CD4-positive, alpha-beta T cell treated with Interferon gamma for 1 hour (primary cell): Measurements from ENCODE around the gene MAP2K1.
"Not testable (repeated sequence)": the region's sequence is repeated elsewhere in the genome, so short reads cannot be mapped to it uniquely, and the experiment has no call there.

Experiments used
- DNase-seq: peaks from one replicate; pipeline ENCODE4 v3.0.0-alpha.2; 2020

MAP2K1 gene

GRCh38 chr15:66386204-66387123, at the start of gene MAP2K1:
MAP2K1 (plus strand) TSS chr15:66386912; CDS start chr15:66387348, 436 bp downstream.
- DNase-seq, result peak; percentile 97

- DNase-seq, result not testable (repeated sequence)
Observed at GRCh38 chr15:66348530-66348929, 38.2 kb upstream of the MAP2K1 start.

GRCh38 chr15:66356077-66356358, 30.7 kb upstream of the MAP2K1 start:
- DNase-seq, result no peak

DNA sequence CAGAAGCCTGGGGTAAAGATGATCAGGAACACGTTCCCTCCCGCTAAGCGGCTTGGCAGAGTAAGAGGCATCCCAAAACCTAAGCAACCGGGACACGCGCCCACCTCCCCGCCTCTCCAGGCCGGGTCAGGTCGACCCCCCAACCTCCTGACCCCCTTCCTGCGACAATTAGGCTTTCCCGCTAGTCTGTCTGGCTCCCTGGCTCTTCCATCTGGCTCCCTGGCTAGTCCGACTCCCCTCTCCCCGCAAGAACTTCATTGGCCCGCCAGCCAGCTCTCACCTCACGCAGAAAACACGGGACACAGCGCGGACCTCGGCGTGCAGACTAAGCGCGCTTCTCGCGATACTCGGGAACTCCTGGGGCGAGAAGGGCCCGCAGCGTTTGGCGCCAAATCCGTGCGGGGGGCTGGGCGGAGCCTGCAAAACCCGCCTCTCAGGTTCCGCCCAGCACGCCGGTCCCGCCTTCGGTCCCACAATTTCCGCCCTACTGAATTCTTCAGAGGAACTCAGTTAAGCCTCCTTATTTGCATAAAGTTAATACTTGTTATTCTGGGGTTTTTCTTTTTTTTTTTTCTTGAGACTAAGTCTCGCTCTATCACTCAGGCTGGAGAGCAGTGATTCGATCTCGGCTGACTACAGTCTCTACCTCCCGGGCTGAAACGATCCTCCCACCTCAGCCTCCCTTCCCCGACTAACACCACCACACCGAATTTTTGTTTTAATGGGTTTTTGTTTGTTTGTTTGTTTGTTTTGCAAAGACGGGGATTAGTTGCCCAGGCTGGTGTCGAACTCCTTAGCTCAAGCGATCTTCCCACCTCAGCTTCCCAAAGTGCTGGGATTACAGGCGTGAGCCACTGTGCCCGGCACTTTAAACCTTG, 30.1 kb upstream of the MAP2K1 start, which contains the start of gene TIPIN:
TIPIN (minus strand) TSS at position 327 of the 878 bp plus-strand sequence. CDS start 3,738 bp downstream, outside the sequence.
- DNase-seq, result peak; percentile 96

DNA sequence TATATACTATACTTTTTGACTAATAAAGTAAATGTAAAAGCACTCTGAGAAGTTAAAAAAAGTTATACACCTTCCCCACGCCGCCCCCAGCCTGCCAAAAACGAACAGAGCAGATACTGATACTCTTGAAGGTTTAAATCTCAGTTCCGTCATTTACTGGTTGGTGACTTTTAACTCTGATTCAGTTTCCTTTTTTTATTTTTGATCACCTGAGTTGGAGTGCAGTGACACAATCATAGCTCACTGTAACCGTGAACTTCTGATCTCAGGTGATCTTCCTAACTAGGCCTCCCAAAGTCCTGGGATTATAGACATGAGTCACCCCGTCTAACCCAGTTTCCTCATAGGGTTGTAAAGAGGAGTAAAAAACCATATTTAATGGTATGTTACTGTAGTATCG, 27.0 kb upstream of the MAP2K1 start:
- no peak for DNase-seq

DNA sequence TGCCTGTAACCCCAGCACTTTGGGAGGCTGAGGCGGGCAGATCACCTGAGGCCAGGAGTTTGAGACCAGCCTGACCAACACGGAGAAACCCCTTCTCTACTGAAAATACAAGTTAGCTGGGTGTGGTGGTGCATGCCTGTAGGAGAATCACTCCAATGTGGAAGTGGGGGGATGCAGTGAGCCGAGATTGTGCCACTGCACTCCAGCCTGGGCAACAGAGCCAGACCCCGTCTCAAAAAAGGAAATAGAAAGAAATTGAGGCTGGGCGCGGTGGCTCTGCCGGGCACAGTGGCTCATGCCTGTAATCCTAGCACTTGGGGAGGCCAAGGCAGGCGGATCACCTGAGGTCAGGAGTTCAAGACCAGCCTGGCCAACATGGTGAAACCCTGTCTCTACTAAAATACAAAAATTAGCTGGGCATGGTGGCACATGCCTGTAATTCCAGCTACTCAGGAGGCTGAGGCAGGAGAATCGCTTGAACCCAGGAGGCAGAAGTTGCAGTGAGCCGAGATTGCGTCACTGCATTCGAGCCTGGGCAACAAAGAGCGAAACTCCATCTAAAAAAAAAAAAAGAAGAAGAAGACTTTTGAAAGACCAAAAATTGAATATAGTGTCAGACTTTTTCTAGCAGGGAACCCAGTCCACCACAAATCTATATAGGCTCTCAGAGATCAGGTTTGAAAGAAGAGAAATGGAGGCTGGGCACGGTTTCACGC, 24.8 kb upstream of the MAP2K1 start:
- DNase-seq, result not testable (repeated sequence)

GRCh38 chr15:66362776-66363175, 23.9 kb upstream of the MAP2K1 start:
- DNase-seq, result no peak

GRCh38 chr15:66364944-66365528, 21.7 kb upstream of the MAP2K1 start:
- no peak for DNase-seq

DNA sequence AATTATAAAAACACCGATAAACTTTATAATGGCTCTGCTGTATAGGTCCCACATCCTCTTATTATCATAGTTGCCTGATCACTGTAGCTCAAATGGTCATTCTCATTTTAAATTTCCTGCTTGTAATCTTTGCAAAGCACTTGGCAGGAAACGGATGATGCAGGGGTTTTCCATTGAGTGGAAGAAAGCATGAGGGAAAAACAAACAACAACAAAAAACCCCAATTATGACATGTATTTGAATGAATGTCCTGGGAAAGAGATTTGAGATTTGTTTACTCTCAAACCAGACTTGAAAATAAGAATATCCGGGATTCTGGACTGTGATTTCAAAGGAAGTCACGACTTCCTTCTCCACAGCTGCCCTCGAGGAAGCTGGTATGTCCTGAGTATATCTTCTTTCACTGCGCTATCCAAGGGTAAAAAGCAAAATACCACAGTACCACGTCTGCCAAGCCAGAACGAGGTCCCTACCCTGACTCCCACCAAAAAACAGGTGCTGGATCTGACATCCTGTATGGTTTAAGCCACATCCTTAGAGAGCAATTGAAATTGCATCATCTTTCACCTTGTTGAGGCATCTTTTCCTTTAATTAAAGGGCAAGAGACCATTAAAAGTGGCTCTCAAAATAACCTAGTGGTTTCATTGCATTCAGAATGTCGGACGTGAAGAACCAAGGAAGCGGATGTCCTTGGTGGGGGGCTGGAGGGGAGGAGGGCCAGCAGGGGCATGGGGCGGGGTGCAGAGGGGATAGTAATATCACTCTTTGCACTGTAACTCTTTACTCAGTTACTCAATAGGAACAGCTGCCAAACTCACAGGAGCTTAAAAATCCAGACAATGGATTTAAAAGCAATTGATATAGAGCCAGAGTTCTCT, 16.7 kb upstream of the MAP2K1 start:
- no peak for DNase-seq

- no peak for DNase-seq
Observed at GRCh38 chr15:66374179-66374578, 12.5 kb upstream of the MAP2K1 start.

GRCh38 chr15:66378814-66379430, 7.8 kb upstream of the MAP2K1 start:
- DNase-seq, result no peak

DNA sequence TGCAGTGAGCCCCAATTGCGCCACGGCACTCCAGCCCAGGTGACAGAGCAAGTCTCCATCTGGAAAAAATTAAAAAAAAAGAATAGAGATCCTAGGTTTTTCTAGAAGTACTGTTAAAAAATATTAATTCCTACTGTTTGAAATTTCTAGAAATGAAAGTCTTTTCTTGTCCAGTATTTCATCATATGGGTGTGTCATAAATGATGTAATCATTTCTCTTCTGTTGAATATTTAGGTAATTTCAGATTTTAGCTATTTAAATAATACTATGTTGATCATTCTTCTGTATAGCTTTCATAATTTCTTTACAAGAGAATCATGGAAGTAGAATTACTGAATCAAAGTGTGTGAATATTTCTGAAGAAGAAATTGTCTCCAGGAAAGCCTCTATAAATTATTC, 5.3 kb upstream of the MAP2K1 start:
- DNase-seq, result not testable (repeated sequence)

GRCh38 chr15:66387163-66388042, 691 bp downstream of the MAP2K1 start:
- peak; percentile 54 for DNase-seq

GRCh38 chr15:66388043-66388363, 1.3 kb downstream of the MAP2K1 start:
- DNase-seq, result no peak

DNA sequence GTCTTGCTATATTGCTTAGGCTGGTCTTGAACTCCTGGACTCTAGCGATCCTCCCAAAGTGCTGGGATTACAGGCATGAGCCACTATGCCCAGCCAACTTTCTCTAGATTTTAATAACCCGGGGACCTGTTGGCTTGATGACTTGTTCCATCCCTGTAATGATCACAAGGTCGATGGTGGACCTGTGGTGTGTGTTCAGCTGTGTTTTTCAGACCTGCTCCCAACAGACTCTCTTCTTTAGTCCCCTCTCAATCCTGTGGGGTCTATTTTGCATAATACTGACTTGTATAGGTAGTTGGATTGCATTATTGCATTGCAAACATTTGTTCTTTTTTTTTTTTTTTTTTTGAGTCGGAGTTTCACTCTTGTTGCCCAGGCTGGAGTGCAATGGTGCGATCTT, 1.9 kb downstream of the MAP2K1 start:
- DNase-seq, result no peak

GRCh38 chr15:66389098-66389858, 2.6 kb downstream of the MAP2K1 start:
- DNase-seq, result peak; percentile 39

GRCh38 chr15:66389859-66390381, 3.2 kb downstream of the MAP2K1 start:
- no peak for DNase-seq

GRCh38 chr15:66390678-66391077, 4.0 kb downstream of the MAP2K1 start:
- peak; percentile 43 for DNase-seq

DNA sequence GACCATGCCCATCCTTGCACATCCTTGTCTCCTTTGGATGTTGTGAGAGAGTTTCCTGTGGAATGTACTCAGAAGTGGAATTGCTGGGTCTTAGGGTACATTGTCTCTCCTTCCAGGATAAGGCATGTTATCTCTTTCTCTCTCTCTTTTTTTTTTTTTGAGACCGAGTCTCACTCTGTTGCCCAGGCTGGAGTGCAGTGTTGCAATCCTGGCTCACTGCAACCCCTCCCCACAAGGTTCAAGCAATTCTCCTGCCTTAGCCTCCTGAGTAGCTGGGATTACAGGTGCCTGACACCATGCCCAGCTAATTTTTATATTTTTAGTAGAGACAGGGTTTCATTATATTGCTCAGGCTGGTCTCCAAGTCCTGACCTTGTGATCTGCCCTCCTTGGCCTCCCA, 6.3 kb downstream of the MAP2K1 start:
- not testable (repeated sequence) for DNase-seq
